ENCODE results near the gene TRAF7.
"Not testable (repeated sequence)": the region's sequence is repeated elsewhere in the genome, so short reads cannot be mapped to it uniquely, and the experiment has no call there.

TRAF7 gene

DNA sequence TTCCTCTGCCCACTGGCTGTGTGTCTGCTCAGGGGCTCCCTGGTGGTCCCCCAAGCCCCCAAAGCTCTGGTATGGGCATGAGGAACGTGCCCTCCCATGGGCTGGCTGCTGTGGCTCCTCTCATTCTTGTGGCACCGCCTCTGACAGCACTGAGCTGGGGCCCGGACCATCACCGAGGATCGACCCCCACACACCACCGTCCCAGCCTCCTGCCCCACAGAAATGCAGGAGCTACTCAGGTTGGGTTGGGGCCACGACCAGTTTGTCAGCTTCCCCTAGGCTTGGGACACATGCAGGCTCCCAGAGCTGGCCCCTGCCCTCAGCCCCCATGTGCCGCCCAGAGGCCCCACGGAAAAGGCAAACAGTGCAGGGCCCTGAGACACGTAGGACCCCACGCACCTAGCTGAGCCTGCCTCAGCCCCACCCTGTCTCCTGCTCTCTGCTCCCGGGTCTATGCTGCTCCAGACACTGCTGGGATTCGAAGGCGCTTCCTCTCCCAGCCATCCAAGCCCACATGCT lies 44.1 kb downstream of the TRAF7 start:
- DNase-seq (ENCODE audit: low read depth in 2 of 2), result no peak

DNA sequence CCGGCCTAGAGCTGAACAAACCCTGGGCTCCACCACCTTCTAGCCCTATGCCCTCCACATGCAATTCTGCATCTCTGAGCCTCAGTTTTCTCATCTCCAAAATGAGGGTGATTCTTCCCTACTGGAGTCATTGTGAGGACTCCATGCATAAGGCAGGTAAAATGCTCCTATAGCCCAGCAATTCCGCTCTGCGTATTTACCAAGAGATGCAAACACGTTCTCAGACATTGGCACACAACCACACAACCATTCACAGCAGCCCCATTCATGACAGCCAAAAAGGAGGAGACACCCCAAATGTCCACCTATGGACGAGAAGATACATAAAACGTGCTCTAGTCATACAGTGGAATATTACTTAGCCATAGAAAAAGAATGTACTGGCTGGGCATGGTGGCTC lies 44.7 kb downstream of the TRAF7 start:
- no peak for DNase-seq (ENCODE audit: low read depth in 2 of 2)

DNA sequence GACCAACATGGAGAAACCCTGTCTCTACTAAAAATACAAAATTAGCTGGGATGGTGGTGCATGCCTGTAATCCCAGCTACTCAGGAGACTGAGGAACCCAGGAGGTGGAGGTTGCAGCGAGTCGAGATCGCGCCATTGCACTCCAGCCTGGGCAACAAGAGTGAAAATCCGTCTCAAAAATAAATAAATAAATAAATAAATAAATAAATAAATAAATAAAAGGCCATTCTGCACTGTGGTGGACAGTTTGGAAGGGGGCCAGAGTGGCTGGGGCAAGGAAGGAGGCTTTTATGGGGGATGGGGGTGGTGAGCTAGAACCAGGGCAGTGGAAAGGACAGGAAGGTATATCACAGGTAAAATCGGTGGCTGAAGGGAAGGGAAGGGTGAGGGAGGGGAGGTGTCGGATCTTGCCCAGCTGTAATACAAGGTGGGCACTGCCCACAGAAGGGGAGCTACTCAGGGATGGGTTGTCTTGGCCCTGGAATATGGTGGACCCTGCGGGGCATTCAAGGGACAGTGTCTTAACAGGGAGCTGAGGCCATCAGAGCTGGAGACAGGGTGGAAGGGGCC lies 47.6 kb downstream of the TRAF7 start:
- DNase-seq (ENCODE audit: low read depth in 2 of 2), result not testable (repeated sequence)

DNA sequence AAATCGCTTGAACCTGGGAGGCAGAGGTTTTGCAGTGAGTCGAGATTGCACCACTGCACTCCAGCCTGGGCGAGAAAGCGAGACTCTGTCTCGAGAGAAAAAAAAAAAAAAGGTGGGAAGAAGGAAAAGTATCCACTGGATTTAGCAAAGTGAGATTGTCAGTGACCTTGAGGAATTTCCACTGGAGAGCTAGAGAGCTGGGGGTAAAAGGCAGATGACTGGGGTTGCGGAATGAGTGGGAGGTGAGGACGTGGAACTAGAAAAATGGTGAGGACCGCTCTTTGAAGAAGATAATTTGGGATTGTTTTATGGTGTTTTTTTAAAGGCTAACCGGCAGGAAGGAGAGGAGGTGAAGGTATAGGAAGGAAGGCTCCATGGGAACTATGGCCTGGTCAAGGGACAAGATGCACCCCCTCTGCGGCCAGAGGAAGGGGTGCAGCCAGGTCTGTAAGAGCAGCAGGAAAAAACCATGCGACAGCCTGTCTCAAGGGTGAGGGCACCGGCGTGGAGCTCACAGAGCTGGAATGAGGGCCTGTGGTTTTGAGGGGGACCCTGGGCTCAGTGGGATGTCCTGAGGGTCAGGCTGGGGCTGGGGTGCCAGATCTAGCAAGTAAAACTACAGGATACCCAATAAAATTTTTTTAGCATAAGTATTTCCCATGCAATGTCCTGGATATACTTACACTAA lies 49.0 kb downstream of the TRAF7 start:
- no peak for DNase-seq (ENCODE audit: low read depth in 2 of 2)

DNA sequence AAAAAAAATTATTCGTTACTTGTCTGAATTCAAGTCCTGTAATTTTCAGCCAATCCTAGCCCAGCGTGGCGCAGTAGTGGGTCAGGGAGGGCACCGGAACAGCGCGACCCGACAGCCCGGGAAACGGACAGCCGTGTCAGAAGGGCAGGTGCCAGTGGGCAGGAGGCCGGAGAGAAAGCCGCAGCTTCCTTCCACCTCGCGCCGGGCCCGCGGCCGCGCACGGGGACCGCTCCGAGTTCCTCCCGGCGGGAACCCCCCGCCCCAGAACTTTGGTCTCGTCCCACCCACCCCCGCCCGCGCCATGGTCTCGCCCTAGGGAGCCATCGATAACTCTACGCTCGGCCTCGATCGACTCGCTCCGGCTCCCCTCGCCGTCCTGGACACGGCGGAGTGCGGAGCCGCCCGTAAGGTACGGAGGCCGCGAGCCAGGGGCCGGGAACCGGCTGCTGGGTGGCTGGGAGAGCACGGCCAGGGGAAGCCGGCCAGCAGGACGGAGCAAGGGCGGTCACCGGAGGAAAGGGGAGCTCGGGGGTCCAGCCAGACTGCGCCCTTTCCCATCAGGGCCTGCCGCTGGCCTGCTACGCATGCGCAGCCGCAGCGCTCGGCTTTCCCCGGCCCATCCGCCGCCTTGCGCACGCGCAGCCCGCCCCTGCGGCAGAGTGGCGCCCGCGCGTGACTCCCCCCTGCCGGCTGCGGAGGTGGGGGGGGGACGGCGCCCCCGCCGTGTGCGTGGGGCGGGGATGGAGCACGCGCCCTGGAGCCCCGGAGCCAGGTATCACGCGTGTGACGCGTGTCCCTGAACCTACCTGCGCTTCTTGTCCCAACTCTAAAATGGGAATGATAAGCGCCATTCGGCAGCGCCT lies 49.8 kb downstream of the TRAF7 start, which contains the start of gene MLST8:
Gene MLST8, plus strand, starts transcription at position 351 of the 863 bp plus-strand sequence. CDS start 632 bp downstream, outside the sequence.
- DNase-seq (ENCODE audit: low read depth in 2 of 2), result peak; percentile 71 to 72

DNA sequence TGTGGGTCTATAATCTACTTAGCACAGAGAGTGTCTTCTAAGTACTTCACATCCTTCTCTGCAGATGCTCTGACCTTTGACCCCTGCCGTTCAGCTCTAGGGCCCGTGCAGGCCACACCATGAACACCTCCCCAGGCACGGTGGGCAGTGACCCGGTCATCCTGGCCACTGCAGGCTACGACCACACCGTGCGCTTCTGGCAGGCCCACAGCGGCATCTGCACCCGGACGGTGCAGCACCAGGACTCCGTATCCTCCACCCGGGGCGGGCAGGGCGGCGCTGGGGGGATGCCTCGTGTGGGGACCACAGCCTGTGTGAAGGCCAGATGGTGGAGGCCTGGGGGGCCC lies 50.4 kb downstream of the TRAF7 start:
- no peak for DNase-seq (ENCODE audit: low read depth in 2 of 2)

DNA sequence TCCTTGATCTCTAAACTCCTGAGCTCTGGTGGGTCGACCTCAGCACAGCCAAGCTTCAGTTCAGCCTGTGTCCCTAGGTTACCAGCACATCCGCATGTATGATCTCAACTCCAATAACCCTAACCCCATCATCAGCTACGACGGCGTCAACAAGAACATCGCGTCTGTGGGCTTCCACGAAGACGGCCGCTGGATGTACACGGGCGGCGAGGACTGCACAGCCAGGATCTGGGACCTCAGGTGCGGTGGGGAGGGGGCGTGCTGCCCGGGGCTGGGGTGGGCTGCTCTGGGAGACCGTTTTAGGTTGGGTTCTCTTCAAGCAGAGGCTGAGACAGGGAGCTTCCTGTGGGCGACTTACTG lies 50.8 kb downstream of the TRAF7 start:
- no peak for DNase-seq (ENCODE audit: low read depth in 2 of 2)

DNA sequence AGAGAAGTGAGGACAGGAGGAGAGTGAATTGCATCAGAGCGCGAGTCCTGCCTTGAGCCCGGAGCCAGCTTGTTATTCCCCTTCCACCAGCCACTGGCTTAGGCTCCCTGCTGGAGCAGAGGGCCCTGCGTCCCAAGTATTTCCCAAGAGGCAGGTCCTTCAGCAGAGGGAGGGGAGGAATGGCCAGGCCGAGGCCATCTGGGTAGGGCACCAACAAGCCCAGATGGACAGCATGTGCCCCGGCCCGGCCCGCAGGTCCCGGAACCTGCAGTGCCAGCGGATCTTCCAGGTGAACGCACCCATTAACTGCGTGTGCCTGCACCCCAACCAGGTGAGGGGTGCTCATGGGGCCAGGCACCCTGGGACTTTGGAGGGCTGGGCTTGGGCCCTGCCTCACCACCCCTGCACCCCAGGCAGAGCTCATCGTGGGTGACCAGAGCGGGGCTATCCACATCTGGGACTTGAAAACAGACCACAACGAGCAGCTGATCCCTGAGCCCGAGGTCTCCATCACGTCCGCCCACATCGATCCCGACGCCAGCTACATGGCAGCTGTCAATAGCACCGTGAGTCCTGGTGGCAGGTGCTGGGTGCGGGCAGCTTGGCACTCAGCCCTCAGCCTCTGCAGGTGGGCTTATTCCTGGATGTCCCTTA lies 51.3 kb downstream of the TRAF7 start:
- no peak for DNase-seq (ENCODE audit: low read depth in 2 of 2)

DNA sequence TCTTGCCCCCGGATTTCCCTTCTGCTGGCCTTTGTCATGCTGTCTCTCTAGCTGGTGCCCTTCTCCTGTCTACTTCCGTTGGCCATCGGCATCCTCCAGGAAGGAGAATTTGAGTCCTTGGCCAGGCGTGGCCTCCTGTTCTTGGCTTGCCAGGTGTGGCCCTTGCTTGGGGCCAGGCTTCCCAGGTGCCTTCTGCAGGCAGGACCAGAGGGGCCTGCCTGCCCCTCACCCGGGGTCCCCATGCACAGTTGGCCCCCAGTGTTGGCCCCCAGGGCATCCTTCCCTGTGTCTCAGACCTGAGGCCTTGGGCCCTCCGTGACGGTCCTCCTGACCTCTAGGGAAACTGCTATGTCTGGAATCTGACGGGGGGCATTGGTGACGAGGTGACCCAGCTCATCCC lies 52.3 kb downstream of the TRAF7 start:
- DNase-seq (ENCODE audit: low read depth in 2 of 2), result no peak

DNA sequence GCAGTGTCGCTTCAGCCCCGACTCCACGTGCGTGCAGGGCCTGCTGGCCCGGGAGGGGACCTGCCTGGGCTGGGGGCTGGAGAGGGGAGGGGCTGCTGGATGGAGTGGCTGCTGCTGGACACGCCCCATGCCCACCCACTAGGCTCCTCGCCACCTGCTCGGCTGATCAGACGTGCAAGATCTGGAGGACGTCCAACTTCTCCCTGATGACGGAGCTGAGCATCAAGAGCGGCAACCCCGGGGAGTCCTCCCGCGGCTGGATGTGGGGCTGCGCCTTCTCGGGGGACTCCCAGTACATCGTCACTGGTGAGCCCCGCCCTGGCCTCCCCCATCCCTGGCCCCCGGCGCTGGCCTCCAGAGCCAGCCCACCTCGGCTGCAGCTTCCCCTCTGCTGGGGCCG lies 52.7 kb downstream of the TRAF7 start:
- no peak for DNase-seq (ENCODE audit: low read depth in 2 of 2)

DNA sequence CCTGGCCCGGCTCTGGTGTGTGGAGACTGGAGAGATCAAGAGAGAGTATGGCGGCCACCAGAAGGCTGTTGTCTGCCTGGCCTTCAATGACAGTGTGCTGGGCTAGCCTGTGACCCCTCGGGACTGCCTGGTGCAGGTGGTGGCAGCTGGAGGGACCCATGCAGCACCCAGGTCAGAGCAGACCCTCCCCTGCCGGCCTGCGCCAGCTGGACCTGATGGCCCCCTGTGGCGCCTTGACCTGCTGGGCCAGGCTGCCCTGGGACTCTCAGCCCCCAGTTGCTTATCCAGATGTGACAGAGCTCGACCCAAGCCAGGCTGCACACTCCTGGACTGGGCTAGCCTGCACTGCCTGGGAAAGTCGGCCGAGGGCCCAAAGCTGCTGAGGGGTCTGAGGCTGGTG lies 53.2 kb downstream of the TRAF7 start:
- DNase-seq (ENCODE audit: low read depth in 2 of 2), result no peak

DNA sequence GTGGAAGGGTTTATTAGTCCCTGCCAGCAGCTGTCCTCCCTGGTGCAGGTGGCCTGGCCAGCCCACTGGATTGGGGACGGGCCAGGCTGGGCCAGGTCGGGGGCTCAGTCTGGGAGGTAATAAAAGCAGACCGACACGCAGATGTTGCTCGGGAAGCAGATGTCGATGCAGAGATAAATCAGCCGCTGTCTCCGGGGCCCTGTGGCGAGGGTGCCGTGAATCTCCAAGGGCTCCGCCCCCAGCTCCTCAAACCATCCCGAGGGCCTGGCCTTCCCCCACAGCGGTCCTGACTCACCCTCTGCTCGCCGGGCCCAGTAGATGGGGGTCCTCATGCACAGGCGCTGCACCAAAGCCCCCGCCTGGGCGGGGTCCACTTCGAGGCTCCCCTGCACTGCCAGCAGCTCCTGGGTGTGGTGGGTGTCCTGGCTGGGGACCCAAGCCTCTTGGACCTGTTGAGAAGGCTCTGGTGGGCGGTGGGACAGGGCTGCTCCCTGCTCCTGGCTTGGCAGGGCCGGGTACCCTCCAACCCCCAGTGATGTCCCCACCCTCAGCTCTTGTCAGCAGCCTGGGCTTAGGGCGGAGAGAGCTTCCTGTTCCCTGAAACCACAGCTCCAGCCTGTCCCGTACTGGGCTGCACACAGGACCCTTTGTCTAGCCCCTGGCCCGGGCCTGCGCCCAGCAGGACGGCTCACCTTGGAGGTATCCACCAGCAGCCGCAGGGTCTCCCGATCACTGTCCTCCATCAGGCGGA lies 53.9 kb downstream of the TRAF7 start:
- no peak for DNase-seq (ENCODE audit: low read depth in 2 of 2)

DNA sequence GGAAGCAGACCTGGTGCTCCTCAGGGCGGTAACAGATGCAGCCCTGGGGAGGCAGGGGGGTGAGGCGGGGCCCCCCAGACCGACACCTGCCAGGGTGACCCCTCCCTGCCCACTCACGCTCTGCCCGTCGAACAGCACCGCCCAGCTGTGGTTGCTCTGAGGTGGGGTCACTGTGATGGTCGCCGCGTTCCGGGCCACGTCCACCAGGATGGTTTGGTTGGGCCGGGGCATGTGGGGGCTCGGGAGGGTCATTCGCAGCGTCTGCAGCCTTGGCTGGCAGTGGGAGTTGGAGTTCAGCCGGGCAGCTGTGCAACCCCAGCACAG lies 54.4 kb downstream of the TRAF7 start:
- DNase-seq (ENCODE audit: low read depth in 2 of 2), result no peak

DNA sequence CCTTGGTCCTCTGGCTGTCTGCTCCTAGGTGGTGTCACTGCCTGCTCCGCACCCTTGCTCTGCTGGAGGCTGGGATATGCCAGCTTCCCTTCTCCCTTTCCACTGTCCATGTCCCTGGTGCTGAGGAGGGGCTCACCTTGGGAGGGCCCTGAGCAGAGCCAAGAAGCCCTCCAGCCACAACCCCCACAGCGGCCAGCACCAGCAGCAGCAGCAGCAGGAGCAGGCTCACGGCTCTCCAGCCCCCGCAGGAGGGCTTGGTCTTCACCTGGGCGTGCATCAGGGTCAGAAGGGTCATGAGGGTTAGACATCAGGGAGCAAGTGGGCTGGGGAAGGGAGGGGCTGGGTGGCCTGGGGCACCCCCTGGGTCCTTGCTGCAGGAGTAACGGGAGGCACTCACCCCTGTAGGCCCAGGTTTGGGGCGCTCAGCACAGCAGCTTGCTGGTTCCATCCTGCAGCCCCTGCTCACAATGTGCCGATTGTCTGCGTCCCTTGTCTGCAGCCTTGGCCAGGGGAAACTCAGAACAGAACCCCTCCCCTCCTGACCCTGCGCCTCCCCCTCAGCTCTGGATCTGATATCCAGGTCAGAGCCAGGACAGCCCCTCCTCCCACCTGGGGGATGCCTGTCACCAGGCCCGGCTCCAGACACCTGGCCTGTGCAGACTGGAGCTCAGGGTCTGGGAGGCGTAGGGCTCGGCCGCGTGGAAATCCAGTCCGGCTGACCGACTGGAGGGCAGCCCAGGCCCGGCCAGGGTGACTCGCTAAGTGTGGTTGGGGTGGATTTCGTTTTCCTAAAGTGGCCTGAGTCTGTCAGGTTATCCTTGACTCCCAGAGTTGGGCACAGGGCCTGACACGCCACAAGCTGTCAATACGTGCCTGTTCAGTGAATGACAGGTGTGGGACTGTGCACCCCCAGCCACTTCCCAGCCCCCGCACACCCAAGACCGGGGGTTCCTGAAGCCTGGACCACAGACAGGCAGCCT lies 55.1 kb downstream of the TRAF7 start, which contains the start of gene BRICD5:
Gene BRICD5, minus strand, starts transcription at position 478 of the 980 bp plus-strand sequence. Its CDS starts 30 bp downstream, at position 448.
- no peak for DNase-seq (ENCODE audit: low read depth in 2 of 2)

DNA sequence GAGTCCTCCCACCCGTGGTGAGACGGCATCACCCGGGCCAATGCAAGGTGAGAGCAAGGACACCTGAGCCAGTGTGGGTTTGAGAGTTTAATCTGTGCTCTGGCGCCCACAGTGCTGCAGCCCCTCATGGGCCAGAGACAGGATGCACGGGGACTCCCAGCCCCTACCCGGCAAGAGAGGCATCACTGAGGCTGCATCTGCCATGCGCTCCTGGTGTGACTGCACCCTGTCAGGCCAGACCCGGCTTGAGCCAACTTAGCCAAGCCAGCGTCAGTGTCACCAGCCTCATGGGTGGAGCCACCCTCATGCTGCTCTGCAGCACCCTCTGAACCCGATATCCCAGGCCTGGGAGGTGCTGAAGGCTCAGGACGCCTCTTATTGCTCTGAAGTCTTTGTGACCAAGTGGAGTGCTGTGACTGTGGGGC lies 56.4 kb downstream of the TRAF7 start:
- no peak for DNase-seq (ENCODE audit: low read depth in 2 of 2)

DNA sequence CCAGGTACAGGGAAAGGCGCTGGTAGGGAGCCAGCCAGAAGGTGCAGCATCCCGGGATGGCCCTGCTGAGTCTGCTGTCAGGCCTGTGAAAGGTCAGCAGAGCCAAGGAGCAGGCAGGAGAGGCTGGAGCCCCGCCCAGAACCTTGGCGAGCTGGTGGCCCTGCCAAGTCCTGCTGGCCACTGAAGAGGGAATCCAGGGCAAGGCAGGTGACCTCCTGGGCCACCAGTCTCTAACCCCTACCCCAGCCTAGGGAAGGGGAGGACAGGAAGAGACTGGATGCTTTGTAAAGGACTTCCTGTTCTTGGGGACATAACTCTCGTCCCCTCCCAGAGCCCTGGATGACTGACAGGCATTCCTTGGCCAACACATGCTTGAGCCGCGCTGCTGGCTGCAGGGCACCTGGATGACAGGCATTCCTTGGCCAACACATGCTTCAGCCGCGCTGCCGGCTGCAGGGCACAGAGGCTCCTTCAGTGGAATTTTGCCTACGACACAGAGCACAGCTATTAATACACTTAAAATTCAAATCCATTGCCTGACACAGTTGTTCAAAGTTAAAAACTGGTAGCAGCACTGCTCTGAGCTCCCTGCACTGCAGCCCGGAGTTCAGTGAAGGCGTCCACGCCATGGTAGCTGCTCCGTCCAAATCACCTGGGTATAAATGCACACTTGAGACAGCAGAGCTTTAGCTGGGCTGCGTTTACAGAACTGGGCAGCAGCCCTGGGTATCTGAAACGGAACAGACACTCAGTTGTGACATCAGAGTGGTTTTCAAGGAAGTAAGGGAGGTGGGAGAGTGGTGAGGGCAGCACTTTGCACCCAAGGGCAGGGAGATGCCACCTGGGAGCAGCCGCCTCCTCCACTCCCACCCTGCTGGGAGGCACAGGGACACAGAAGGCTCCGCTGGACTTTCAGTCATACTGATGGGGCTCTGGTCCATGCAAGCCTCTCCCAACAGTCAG lies 57.1 kb downstream of the TRAF7 start:
- DNase-seq (ENCODE audit: low read depth in 2 of 2), result no peak

DNA sequence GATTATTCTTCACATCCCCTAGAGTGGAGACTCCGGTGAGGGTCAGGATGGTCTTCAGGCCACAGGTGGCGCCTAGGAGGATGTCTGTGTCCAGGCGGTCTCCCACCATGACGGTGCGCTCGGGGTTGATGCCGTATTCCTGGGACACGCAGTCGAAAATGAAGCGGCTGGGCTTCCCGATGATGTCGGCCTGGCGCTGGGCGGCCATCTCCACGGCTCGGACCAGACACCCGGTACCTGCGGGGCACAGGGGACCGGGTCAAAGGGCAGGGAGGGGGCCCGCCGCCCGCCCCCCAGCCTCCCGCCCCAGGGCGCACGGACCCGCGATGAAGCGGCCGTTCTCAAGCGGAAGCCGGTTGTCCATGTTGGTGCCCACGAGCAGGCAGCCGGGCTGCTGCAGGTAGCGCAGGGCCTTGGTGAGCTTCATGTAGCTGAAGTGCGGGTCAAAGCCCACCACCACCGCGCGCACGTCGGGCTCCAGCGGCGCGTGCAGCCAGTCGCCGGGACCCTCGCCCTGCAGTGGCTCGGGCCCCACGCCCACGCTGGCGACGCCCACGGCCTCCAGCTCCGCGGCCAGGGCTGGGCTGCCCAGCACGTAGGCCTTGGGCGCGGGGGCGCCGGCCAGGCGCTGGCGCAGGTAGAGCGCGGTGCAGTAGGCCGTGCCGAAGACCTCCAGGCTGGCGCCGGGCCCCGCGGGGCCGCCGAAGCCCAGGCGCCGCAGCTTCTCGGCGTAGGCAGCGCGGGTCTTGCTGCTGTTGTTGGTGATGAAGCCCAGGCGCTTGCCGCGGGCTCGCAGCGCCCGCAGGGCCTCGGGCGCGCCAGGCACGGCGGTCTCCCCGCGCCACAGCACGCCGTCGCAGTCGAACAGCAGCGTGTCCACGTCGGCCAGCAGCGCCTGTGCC lies 58.5 kb downstream of the TRAF7 start:
- no peak for DNase-seq (ENCODE audit: low read depth in 2 of 2)

DNA sequence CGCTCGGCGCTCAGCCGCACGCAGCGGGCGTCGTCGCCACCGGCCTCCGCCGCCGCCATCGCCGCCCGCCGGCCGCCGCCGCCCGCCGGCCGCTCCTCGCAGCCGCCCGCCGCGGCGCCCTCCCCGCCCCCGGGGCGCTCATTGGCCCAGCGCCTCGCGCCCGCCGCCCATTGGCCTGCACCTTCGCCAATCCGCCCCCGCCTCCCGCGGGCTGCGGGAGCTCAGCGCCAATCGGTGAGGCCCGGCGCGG lies 59.1 kb downstream of the TRAF7 start, which contains the start of gene PGP:
Gene PGP, minus strand, starts transcription at position 122 of the 250 bp plus-strand sequence. Its CDS starts 63 bp downstream, at position 59.
- no peak for DNase-seq (ENCODE audit: low read depth in 2 of 2)

All from fibroblast of skin of left quadriceps (primary cell).